Sigmoid colon (tissue), 7 donors: Measurements from ENCODE around the gene HINFP. TPM values are rescaled to one million over a fixed set of nuclear protein-coding genes. Genes with fewer than 3 reads are reported as not detected.

Source experiments
- DNase-seq: peaks from one replicate; pipeline ENCODE4 v3.0.0-alpha.2; 2019
- H3K27ac ChIP-seq, 4 donors: fragments of 200-600 bp; sonication (generic); one replicate each; pipeline ENCODE4 v1.5.1; 2016 to 2019; ENCODE audit warnings: mild to moderate bottlenecking in 1 of 4
- H3K27me3 ChIP-seq, 3 donors: fragments of 200-600 bp; sonication (generic); one replicate each; pipeline ENCODE4 v1.5.1; 2019; ENCODE audit warnings: mild to moderate bottlenecking in 1 of 3
- H3K36me3 ChIP-seq, 4 donors: fragments of 200-600 bp; sonication (generic); one replicate each; pipeline ENCODE4 v1.5.1; 2016 to 2019
- H3K4me1 ChIP-seq, 4 donors: fragments of 200-600 bp; sonication (generic); one replicate each; pipeline ENCODE4 v1.5.1; 2017 to 2019
- H3K4me3 ChIP-seq, 4 donors: fragments of 200-600 bp; sonication (generic); one replicate each; pipeline ENCODE4 v1.5.1; 2017 to 2019; ENCODE audit warnings: mild to moderate bottlenecking in 2 of 4, moderate library complexity in 1 of 4
- H3K9me3 ChIP-seq, 4 donors: fragments of 200-600 bp in 3 of 4; sonication (generic) in 3 of 4; one replicate each; pipeline versions ENCODE4 v1.5.1 to v1.6.1; 2013 to 2019
- CTCF ChIP-seq, 4 experiments: fragments of 450-650 bp in 3 of 4; fragments of 200-600 bp in 1 of 4; IDR thresholded peaks; one replicate each; pipeline ENCODE4 v1.5.1; 2016 to 2019; ENCODE audit warnings: antibody characterized with exemption in 4 of 4, mild to moderate bottlenecking in 3 of 4, moderate library complexity in 2 of 4
- EP300 ChIP-seq, 4 donors: sonication (generic); formaldehyde crosslinking; IDR thresholded peaks; one replicate each; pipeline ENCODE4 v1.6.1; 2017; ENCODE audit warnings: antibody characterized with exemption in 4 of 4
- POLR2A ChIP-seq, 2 donors: fragments of 450-650 bp; IDR thresholded peaks; one replicate each; pipeline ENCODE4 v1.6.1; 2016; ENCODE audit warnings: antibody characterized with exemption in 2 of 2, mild to moderate bottlenecking in 2 of 2, moderate library complexity in 2 of 2
- POLR2AphosphoS5 ChIP-seq, 4 donors: sonication (generic); formaldehyde crosslinking; IDR thresholded peaks; one replicate each; pipeline ENCODE4 v1.6.1; 2017; ENCODE audit warnings: antibody characterized with exemption in 4 of 4
- WGBS, 2 donors: extraction: QIAGEN DNeasy Blood & Tissue Kit; methylation state at CpG; one replicate each; pipeline ENCODE4 v1.1.7; 2013; 5-methylcytosine and 5-hydroxymethylcytosine counted together
- intact Hi-C: fragments of 100-400 bp; cut with DNase I; formaldehyde crosslinking; loops from one replicate; pipeline ENCODE4 v1.15.1; 2023
- polyA plus RNA-seq, 3 donors: library from polyadenylated mRNA; stranded (reverse); fragments of 200-250 nt; gene quantifications; one replicate each; pipeline ENCODE4 v1.2.3, GENCODE V29; 2013
- total RNA-seq, 4 donors: library from RNA; depleted of rRNA; stranded (reverse); fragments of >200 nt; gene quantifications; one replicate each; pipeline ENCODE4 v1.1.0, GENCODE V29; 2016
- donor health status: healthy with polysubstance abuse.
- donor health status: Bipolar disorder and iron deficiency.
- donor health status: healthy.

HINFP gene
- total and polyA plus RNA-seq, 7 donors: 12.0 to 33.0 (median 20.1) TPM

DNA sequence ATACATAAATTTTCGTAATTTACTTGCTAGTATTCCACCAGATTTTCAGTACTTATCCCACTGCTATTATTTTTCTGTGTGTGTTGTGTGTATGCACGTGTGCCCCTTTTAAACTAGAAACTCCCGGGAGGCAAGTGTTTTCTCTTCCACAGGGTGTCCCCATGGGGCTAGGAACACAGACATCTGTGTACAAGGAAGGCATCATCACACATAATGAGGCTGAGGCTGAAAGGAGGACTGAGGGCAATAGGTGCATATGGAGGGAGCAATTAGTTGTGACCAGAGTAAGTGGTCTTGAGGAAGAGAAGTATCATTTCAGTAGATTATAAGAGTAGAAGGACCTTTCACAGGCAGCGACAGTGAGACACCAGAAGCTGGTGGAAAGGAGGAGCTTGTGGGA, 17.6 kb upstream of the HINFP start:
- Histone ChIP-seq H3K27me3 (no peaks in the 10 kb centered on the region), H3K9me3 (no peaks in the 10 kb centered on the region), H3K27ac (peak overlapping the region; percentile 84 to 92 (median 90)), H3K4me3 (no peak overlapping the region), H3K36me3 (no peaks in the 10 kb centered on the region), H3K4me1 (peaks cover 0 to 47% (median 42%) of the 10 kb centered on the region in 4 donors)
- DNase-seq: no peak
- intact Hi-C loops: loop anchor here (5.0 kb wide), 1 partner anchor 104 kb away; the partner anchor contains the start of gene CBL
- 58 to 63% methylated on average over 4 of the region's 4 CpGs for WGBS, 2 donors
- no peak for TF ChIP-seq EP300 (IDR thresholded peaks at IDR 0.05)
- TF ChIP-seq POLR2A (IDR thresholded peaks at IDR 0.05): no peak
- TF ChIP-seq POLR2AphosphoS5 (IDR thresholded peaks at IDR 0.05): no peak
- TF ChIP-seq CTCF (IDR thresholded peaks at IDR 0.05): no peak

GRCh38 chr11:119106564-119107537, 14.5 kb upstream of the HINFP start, which contains the start of gene C2CD2L:
Gene C2CD2L, plus strand, starts transcription at chr11:119107344. Its CDS starts 398 bp downstream, at chr11:119107742.
- Histone ChIP-seq H3K27ac (peak within 1 kb of the TSS; percentile 83 to 85 (median 84)), H3K4me1 (peaks cover 0 to 47% (median 36%) of the 10 kb centered on the region in 4 donors), H3K36me3 (peaks cover 0 to 14% (median 12%) of the 10 kb centered on the region in 4 donors), H3K27me3 (no peaks in the 10 kb centered on the region), H3K4me3 (peak within 1 kb of the TSS; percentile 74 to 97 (median 96)), H3K9me3 (no peaks in the 10 kb centered on the region)
- intact Hi-C loops: loop anchor here (2.0 kb wide), 1 partner anchor 14 kb away; the partner anchor contains the start of gene HINFP
- DNase-seq: peak; percentile 96
- TF ChIP-seq POLR2AphosphoS5 (IDR thresholded peaks at IDR 0.05) (peak; percentile 34 to 80 (median 74)), EP300 (IDR thresholded peaks at IDR 0.05) (no peak), CTCF (IDR thresholded peaks at IDR 0.05) (no peak), POLR2A (IDR thresholded peaks at IDR 0.05) (peak; percentile 13 to 42)
- 1 to 2% methylated on average over 49 of the region's 49 CpGs for WGBS, 2 donors

- WGBS, 2 donors: 0% methylated on average over 65 of the region's 65 CpGs
- peak overlapping the region; percentile 74 to 97 (median 96) for H3K4me3 ChIP-seq
- intact Hi-C loops: loop anchor here (2.0 kb wide), 1 partner anchor 13 kb away; the partner anchor contains the start of gene HINFP
- no peak for DNase-seq
- H3K27ac ChIP-seq: peak overlapping the region; percentile 83 to 85 (median 84)
- no peak for TF ChIP-seq CTCF (IDR thresholded peaks at IDR 0.05)
- no peak for TF ChIP-seq POLR2AphosphoS5 (IDR thresholded peaks at IDR 0.05)
- no peaks in the 10 kb centered on the region for H3K9me3 ChIP-seq
- no peaks in the 10 kb centered on the region for H3K27me3 ChIP-seq
- H3K4me1 ChIP-seq: peaks cover 0 to 46% (median 36%) of the 10 kb centered on the region in 4 donors
- peaks cover 0 to 22% (median 19%) of the 10 kb centered on the region in 4 donors for H3K36me3 ChIP-seq
Measured at GRCh38 chr11:119107538-119108145, 13.7 kb upstream of the HINFP start.

- no peaks in the 10 kb centered on the region for H3K9me3 ChIP-seq
- TF ChIP-seq CTCF (IDR thresholded peaks at IDR 0.05) (no peak), POLR2AphosphoS5 (IDR thresholded peaks at IDR 0.05) (no peak), POLR2A (IDR thresholded peaks at IDR 0.05) (no peak), EP300 (IDR thresholded peaks at IDR 0.05) (no peak)
- intact Hi-C loops: no loop called here
- no peaks in the 10 kb centered on the region for H3K27me3 ChIP-seq
- peak overlapping the region; percentile 74 to 97 (median 96) for H3K4me3 ChIP-seq
- H3K4me1 ChIP-seq: peaks cover 0 to 39% (median 30%) of the 10 kb centered on the region in 4 donors
- no peak for DNase-seq
- peak overlapping the region; percentile 83 to 85 (median 84) for H3K27ac ChIP-seq
- WGBS, 2 donors: 12 to 16% methylated on average over 8 of the region's 8 CpGs
- H3K36me3 ChIP-seq: peaks cover 0 to 28% (median 20%) of the 10 kb centered on the region in 4 donors
Measured at GRCh38 chr11:119108146-119108856, 13.1 kb upstream of the HINFP start.
